GM12801 (cell line): ENCODE results near the gene MADD.

Experiments used
- CTCF ChIP-seq: IDR thresholded peaks from one replicate; pipeline ENCODE4 v1.5.1; 2011; ENCODE audit warnings: control low read depth; ENCODE audit not compliant: insufficient read length; ENCODE audit errors: extremely low read depth

MADD gene

GRCh38 chr11:47244448-47245350, 25.2 kb upstream of the MADD start:
- TF ChIP-seq CTCF, result no peak

- no peak for TF ChIP-seq CTCF
Observed at GRCh38 chr11:47245611-47246357, 24.1 kb upstream of the MADD start.

DNA sequence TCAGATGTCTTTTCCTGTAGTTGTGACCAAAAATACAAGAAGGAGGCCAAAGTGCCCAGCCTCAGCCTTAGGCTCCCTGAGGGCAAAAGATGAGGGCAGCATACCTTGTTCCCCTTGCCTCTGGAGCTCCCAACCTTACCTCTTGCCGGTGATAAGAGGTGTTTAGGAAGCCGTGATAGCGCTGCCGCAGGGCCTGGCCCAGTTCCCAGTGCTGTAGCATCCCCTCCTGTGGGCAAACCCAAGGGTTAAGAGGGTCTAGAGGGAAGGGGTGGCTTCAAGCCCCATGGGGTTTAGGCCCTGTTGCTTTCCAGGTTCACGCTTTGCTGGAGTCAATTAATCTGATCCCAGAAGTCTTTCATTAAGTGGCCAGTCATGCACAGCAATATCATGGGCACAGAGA, 22.4 kb upstream of the MADD start:
- TF ChIP-seq CTCF, result no peak

DNA sequence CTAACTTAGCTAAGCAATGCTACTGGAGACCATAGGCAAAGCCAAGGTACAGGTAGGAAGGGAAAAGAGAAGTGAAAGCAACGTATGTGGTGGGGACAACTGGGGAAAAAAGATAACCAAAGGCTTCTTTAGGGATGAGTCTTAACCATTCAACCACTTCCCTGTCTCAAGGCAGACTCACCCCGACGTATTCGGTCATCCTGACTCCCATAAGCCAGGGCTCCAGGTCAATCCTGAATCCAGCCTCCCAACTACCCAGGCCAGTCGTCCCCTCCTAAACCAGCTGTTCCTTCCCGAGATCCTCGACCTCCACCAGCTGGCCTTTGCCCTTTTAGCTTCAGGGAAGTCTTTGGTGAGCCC, 21.6 kb upstream of the MADD start:
- TF ChIP-seq CTCF, result no peak

GRCh38 chr11:47248664-47249377, 21.1 kb upstream of the MADD start, which contains the start of gene ACP2:
TSS of gene ACP2 (minus strand) at chr11:47248814. CDS start at chr11:47248789, 25 bp downstream.
- no peak for TF ChIP-seq CTCF

- no peak for TF ChIP-seq CTCF
Observed at GRCh38 chr11:47249378-47249715, 20.6 kb upstream of the MADD start.

DNA sequence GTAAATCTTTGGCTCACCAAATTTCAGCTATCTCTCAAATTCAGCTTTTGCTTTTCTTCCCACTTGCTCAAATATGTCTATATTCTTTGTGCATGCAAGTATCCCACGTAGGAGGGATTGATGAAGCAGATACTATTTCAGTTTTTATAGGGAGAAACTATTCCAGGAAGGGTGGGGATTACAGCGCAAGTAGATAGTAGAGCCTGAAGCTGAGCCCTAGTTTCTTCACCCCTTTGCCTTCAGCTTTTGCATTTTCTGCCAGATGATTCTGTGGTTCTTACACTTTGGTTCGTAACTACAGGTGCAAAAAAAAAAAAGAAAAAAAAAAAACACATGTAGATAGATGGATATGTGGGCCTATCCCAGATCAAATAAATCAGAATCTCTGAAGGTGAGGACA, 18.2 kb upstream of the MADD start:
- no peak for TF ChIP-seq CTCF
